HG03565 (cell line): Measurements from ENCODE around the gene AAK1.
"Not testable (repeated sequence)": the region's sequence is repeated elsewhere in the genome, so short reads cannot be mapped to it uniquely, and the experiment has no call there.

Experiments
- ATAC-seq: cut with Tn5 transposase; IDR thresholded peaks from one replicate; pipeline ENCODE4 v1.9.1; 2021; ENCODE audit warnings: mild to moderate bottlenecking, moderate library complexity; ENCODE audit not compliant: unreplicated experiment

The AAK1 gene

GRCh38 chr2:69576880-69577279 is 66.7 kb downstream of the AAK1 start:
- ATAC-seq: no peak

- ATAC-seq: no peak
Measured at GRCh38 chr2:69575926-69576325, 67.6 kb downstream of the AAK1 start.

GRCh38 chr2:69575371-69575770 is 68.2 kb downstream of the AAK1 start:
- not testable (repeated sequence) for ATAC-seq

GRCh38 chr2:69572641-69573040 is 70.9 kb downstream of the AAK1 start:
- ATAC-seq: no peak

- no peak for ATAC-seq
Measured at GRCh38 chr2:69571189-69571588, 72.3 kb downstream of the AAK1 start.

- no peak for ATAC-seq
Measured at GRCh38 chr2:69570474-69570873, 73.1 kb downstream of the AAK1 start.

GRCh38 chr2:69567909-69568300 is 75.6 kb downstream of the AAK1 start:
- no peak for ATAC-seq

GRCh38 chr2:69567157-69567908 is 76.2 kb downstream of the AAK1 start:
- ATAC-seq: no peak

- no peak for ATAC-seq
Measured at GRCh38 chr2:69566669-69567068, 76.9 kb downstream of the AAK1 start.

- ATAC-seq: peak; percentile 57
Measured at GRCh38 chr2:69565431-69565839, 78.1 kb downstream of the AAK1 start.

GRCh38 chr2:69564604-69565003 is 78.9 kb downstream of the AAK1 start:
- no peak for ATAC-seq

- ATAC-seq: no peak
Measured at GRCh38 chr2:69563021-69563420, 80.5 kb downstream of the AAK1 start.

- no peak for ATAC-seq
Measured at GRCh38 chr2:69561101-69561500, 82.4 kb downstream of the AAK1 start.

GRCh38 chr2:69560147-69560482 is 83.4 kb downstream of the AAK1 start:
- no peak for ATAC-seq

GRCh38 chr2:69559442-69560146 is 83.9 kb downstream of the AAK1 start:
- peak; percentile 59 for ATAC-seq

- ATAC-seq: no peak
Measured at GRCh38 chr2:69556008-69556407, 87.5 kb downstream of the AAK1 start.

GRCh38 chr2:69554981-69555380 is 88.6 kb downstream of the AAK1 start:
- ATAC-seq: no peak

GRCh38 chr2:69554568-69554967 is 89.0 kb downstream of the AAK1 start:
- no peak for ATAC-seq

- ATAC-seq: no peak
Measured at GRCh38 chr2:69553991-69554390, 89.5 kb downstream of the AAK1 start.

- not testable (repeated sequence) for ATAC-seq
Measured at GRCh38 chr2:69550511-69550910, 93.0 kb downstream of the AAK1 start.

- no peak for ATAC-seq
Measured at GRCh38 chr2:69549421-69549820, 94.1 kb downstream of the AAK1 start.

GRCh38 chr2:69547984-69548715 is 95.4 kb downstream of the AAK1 start:
- no peak for ATAC-seq
